GM18508 (cell line): ENCODE data around the gene CELF4.

Source experiments
- ATAC-seq: cut with Tn5 transposase; IDR thresholded peaks from one replicate; pipeline ENCODE4 v1.9.1; 2021; ENCODE audit warnings: moderate number of reproducible peaks; ENCODE audit not compliant: insufficient read depth, unreplicated experiment

The CELF4 gene

GRCh38 chr18:37400802-37401201 is 164.8 kb downstream of the CELF4 start:
- no peak for ATAC-seq

- ATAC-seq = no peak
Measured at GRCh38 chr18:37398248-37398920, 167.2 kb downstream of the CELF4 start.

DNA sequence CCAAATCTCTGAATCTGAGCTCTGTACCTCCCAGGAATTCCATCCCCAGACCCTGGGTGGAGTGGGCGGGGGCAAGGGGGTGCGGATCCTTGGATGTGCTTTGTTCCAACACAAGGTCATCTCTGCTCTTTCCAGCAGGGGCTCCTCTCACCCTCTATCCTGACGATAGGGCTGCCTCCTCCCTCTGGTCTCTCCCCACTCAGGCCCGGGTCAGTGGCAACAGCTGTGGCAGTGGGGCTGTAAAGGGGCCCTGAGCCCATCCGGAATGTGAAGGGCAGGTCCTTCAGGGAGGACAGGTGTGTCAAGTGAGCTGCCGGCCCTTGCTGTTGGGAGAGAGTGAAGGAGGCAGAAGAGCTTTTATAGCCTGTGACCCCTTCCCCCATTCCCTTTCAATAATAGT is 167.8 kb downstream of the CELF4 start:
- no peak for ATAC-seq

- ATAC-seq = no peak
Measured at GRCh38 chr18:37396971-37397720, 168.5 kb downstream of the CELF4 start.

DNA sequence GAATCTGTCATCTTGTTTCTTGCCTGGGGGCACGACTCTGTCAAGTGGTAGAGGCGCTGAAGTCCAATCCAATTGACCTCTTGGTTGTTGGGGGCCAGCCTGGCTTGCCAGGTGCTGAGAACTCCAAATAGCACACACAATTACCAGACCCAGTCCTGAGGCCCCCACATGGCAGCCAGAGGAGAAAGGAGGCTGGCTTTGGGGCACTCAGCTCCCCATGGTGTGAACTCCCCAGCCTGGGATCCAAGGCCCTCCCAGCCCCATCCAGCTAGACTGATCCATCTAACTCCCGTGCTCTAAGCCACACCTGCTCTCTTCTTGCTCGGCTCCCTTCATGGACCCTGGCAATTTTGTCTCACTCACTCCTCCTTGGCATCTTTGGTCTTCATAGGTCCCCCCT is 170.0 kb downstream of the CELF4 start:
- ATAC-seq = no peak

GRCh38 chr18:37395138-37395537 is 170.5 kb downstream of the CELF4 start:
- no peak for ATAC-seq

DNA sequence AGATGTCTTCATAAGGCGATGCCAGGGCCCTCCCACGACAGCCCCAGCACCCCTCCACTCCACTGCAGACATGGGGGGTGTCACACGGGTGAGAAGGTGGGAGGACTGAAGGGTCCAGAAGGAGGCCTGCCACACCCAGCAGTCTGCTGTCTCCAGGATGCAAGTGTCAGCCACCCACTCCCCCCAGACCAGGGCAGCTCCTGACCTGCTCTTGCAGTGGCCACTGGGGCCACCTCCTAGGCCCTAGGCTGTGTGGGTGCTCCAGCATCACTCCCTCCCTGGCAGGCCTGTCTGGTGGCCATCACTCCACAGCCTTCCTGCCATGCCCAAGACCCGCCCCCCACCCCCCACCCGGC is 171.0 kb downstream of the CELF4 start:
- no peak for ATAC-seq

DNA sequence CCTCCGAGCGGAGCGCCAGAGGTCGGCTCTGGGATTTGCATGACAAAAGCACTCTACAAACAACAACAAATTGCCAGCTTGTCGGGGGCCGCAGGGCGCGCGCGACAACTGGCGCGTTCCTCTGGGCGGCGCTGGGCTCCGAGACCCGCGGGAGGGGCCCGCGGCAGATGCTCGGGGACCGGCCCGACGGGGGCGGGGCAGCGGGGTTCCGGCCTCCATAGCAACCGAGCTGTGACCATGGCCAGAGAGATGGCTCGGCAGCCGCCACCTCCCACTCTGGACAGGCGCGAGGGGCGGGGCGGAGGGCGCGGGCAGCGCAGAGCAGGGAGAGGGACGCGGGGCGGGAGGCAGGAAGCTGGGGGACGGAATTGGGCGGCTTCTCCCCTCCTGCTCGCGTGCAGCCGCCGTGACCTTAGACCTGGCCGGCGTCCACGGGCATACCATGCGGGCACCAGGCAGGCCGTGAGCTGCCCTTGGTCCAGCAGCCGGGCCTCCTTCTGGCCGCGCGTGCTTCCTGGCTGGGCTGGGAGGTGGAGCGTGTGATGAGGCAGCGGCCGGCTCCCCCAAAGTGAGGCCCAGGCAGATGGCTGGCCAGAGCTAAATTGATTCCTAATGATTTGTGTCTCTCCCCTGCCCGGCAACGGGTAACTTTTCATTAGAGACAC is 171.5 kb downstream of the CELF4 start:
- no peak for ATAC-seq

DNA sequence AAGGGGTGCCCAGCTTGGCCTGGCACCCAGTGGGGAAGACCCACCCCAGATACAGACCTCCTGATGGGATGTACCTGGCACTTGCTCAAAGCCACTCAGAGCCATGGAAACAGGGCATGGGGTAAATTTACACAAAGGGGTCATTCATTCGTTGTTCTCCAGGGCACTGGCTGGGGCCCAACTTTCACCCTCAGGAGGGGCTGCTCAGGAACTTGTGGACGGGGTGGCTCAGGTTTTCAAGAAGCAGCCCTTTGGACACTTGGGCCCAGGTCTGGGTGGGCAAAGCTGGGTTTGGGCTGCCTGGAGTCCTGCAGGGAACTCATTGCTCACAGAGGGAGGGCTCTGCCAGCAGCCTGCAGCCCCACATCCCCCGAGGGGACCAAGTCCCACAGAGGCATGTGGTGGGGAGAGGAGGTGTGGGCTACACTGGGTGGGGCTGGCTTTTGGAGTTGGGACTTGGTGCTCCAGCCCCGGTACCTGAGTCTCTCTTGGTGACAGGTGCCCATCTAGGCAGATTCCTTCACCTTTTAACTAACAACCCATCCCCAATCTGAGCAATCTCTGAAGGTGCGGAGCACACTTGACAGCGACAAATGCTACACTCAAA is 172.3 kb downstream of the CELF4 start:
- ATAC-seq = no peak

DNA sequence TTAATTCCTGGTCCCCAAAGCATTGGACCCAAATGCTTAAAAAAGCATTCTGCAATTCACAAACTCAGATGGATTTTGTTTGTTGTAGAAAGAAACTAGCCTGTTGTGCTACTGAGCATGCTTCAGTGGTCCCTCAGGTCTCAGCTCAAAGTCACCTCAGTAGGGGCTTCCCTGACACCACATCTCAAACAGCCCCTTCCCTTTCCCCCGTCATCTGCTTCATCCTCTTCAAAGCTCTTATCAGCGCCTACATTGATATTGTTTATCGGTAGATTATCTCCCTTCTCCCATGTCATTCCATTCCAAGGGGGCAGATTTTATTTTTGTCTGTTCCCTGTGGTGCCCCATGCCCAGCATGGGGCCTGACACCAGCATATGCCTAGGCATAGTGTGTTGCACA is 172.9 kb downstream of the CELF4 start:
- no peak for ATAC-seq

DNA sequence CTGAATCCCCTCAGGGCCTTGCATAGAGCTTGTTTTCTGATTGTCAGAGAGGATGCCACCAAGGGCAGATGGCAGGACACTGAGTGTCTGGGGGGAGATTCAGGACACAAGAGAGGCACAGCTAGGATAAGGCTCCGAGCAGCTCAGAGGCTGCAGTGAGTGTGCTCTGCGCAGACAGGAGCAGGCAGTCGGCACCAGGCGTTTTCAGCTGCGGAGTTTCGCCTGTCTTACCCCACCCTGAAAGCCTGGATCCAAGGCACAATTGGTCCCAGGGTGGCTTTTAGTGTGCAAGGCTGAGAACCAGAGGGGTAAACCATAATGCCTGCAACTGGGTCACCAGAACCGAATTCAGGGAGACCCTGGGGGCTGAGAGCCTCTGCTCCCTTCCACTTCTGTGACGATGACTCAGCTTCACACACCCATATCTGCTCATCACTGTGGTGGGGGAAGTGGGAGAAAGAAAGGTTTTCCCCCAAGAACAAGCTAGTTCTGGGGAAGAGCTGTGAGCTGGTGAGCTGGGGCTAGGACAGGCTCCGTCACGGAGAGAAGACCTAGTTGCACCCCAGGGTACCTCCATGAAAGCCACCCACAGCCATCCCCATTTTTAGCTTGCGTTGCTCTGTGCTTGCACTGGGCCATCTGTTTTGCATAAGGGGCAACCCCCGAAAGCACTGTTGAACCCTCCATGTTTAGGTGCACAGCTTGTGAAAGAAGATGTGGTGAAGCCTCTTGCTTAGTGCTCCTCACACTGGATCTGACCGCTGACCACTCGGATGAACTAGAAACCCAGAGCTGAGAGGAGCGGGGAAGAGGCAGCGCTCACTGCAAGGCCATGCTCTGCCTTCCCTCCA is 173.7 kb downstream of the CELF4 start:
- no peak for ATAC-seq

- no peak for ATAC-seq
Measured at GRCh38 chr18:37391156-37391555, 174.4 kb downstream of the CELF4 start.

DNA sequence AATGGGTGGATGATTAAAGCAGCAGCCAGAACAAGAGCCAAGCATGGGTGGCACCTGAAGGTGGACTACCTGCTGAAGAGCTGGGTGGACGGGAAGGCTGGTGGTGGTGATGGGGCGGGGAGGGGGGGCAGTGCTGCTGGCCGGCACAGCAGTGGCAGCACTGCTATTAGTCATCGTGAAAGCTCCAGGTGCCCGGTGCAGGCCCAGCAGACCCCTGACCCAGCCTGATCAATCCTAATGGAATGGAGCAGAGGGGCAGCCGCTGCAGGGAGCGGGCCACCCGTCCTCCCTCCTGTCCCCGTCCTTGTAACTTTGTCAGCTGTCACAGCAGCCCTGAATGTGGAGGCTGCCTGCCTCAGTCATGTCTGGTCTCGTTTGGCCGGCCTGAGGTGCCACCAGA is 174.9 kb downstream of the CELF4 start:
- ATAC-seq = no peak

DNA sequence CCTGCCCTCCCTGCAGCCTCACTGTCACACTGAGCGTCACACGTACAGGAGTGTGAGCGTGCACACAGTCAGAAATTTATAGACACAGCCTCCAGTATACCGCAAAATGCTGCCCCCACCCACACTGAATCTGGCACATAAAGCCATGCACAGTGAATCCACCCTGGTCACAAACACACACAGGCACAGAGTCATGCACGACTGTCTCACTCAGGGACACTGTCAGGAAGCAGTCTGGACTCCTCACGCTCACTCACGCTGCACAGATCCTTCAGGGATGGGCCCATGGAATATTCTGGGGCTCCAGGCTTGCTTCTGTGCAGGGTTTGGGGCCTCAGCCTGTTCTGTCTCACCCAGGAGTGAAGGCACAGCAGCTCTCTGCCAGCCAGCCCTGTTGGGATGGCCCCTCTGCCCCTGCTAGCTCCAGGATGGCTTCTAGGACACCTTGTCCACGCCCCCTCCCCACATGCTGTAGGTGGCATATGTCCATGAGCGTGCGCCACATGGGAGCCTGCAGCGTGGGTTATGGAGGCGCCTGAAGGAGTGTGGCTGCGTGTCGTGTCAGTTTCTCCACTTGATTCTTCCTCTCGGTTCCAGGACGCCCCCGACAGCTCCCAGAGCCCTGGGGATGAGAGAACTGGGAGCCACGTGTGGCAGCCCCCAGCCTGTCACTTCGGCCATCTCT is 175.8 kb downstream of the CELF4 start:
- ATAC-seq = no peak

GRCh38 chr18:37389041-37389440 is 176.6 kb downstream of the CELF4 start:
- ATAC-seq = no peak

DNA sequence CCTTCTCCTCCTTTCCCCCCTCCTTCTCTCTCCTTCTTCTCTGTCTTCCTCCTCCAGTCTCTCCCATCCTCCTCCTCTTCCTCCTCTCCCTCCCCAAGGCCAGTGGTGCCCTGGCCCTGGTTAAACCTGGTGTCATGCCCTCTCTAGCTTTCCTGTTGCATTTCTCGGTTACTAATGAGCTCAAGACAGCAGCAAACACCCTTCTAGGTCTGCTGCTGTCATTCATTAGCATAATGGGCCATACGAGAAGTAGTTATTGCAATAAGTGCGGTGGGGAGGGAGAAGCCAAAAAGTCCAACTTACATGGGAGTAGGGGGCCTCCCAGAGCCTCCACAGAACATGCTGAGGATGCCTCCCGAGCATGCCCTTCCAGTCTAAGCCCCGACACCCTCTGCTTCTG is 177.2 kb downstream of the CELF4 start:
- no peak for ATAC-seq

DNA sequence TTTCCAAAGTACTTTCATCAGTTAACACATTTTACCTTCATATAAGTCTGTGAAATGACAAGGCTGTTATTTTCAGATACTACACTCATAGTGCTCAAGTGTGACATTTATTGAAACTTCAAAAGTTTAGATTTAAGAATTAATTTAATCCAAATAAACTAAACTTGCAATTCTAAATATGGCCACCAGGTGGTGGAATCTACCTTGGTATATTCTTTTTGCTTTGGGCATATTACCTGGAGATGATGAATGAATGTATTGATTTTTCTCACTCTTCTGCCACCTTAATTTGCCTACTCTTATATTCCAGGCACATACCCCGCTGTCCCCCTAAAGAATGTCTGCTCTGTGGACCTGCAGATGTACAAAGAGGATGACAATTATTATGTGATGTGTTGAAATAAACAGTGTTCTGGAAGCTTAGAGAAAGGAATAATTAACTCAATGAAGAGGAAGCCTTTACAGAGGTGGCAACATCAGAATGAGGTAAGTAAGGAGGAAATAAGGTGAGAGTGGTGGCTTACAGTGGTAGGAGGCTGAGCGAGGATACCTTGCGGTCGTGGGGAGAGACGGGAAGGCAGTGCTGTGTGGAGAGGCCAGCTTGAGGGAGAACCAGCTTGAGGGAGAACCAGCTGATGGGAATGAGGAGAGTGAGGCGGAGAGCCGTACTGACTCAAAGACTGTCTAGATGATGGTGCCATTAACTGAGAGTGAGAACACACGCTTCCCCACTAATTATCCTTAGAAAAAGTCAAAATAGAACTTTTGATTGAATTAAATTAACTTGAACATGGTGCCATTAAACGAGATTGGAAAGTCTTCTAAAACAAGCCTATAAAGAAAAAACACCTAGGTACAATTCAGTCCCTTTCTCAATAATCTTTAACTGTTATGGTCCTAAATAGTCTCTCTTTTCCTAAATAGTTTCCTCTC is 179.5 kb downstream of the CELF4 start:
- no peak for ATAC-seq

- no peak for ATAC-seq
Measured at GRCh38 chr18:37383846-37384595, 181.6 kb downstream of the CELF4 start.
